Measurements from ENCODE around the gene CPNE9.

Gene CPNE9

DNA sequence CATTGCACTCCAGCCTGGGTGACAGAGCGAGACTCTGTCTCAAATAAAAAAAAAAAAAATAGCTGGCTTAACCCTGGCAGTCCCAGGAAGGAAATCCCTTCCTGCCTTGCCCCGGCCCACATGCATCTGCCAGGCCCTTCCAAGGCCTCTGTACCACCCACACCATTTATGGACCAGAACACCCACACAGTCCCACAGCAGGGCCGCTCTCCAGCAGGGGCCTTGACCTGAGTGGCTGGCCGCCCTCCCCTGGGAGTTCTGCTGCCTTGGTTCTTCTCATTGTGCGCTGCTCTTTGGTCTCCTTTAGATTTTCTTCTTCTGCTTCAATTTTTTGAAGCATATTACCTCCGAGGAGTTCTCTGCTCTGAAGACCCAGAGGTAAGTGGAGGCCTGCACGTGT is 16.1 kb upstream of the CPNE9 start:
- DNase-seq (ENCODE audit: low spot score): no peak

GRCh38 chr3:9688961-9689360 is 14.7 kb upstream of the CPNE9 start:
- DNase-seq (ENCODE audit: low spot score): no peak

- DNase-seq (ENCODE audit: low spot score): no peak
Measured at GRCh38 chr3:9689757-9690156, 13.9 kb upstream of the CPNE9 start.

GRCh38 chr3:9690451-9691450 is 12.9 kb upstream of the CPNE9 start:
- DNase-seq (ENCODE audit: low spot score): no peak

DNA sequence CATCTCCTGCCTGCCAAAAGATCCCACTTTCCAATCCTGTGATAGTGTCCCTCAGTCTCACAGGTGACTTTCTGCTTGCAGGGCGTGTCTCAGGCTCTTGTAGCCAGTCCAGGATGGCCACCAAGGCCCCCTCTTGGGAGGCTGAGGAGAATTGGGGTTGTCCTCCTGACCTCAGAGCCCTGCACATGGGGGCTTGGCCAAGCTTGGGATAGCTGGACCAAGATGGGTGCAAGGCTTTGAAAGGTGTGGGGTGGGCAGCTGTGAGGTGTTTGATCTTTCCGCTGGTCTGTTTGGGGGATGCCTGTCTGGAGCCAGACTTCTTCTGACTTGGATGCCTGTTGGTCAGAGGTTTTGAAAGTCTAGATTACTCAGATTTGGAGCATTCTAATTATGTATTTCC is 12.0 kb upstream of the CPNE9 start:
- DNase-seq (ENCODE audit: low spot score): no peak

- no peak for DNase-seq (ENCODE audit: low spot score)
Measured at GRCh38 chr3:9692416-9692815, 11.2 kb upstream of the CPNE9 start.

GRCh38 chr3:9695345-9695744 is 8.3 kb upstream of the CPNE9 start:
- no peak for DNase-seq (ENCODE audit: low spot score)

DNA sequence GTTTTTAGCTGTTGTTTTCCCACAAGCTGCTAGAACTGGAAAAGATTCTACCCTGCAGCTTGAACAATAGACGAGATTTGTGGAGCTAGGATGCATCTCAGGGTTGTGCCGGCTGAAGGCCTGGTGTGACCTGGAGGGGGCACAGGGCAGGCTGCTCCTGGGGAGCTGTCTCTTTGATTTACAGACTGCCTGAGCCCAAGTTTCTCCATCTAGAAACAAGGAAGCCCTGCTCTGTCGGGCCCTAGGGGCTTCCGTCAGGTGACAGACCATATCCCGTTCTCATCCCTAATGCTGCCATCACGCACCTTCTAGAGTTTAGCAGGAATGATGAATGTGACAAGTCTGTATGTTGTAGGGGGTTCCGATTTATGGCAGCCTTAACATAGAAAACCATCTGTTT is 7.9 kb upstream of the CPNE9 start:
- DNase-seq (ENCODE audit: low spot score): no peak

GRCh38 chr3:9696480-9697220 is 7.0 kb upstream of the CPNE9 start:
- no peak for DNase-seq (ENCODE audit: low spot score)

- no peak for DNase-seq (ENCODE audit: low spot score)
Measured at GRCh38 chr3:9697892-9698291, 5.7 kb upstream of the CPNE9 start.

DNA sequence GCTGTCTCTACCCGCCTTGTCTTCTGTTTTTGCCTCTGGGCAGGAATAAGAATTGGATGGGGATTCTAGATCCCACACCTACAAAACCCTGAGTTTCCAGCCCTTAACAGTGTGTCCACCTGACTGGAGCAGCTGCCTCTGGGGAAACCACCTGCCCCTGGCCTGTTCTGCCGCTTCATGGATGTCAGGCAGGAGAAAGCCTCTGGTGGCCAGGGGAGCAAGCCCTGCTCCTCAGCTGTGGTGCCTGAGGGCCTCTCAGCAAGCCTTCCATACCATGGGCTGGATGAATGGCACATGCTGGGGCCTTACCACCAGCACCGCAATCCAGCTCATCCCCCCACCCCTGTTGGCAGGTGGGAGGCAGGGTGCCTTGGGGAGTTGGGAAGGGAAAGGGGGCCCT is 5.3 kb upstream of the CPNE9 start:
- no peak for DNase-seq (ENCODE audit: low spot score)

DNA sequence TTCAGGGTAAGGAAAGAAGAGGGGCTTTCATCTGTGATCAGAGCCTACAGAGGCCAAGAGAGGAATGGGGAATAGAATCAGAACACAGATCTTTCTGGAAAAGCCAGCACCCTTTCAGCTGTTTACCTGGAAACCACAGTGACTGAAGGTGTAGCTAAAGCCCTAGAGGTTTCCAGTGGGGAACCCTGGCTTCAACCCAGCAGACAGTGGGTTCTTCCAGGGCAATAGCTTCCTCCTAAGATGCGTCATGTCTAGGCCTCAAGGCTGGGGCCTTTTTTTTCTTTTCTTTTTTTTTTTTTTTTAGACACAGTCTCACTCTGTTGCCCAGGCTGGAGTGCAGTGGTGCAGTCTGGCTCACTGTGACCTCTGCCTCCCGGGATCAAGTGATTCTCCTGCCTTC is 3.1 kb upstream of the CPNE9 start:
- no peak for DNase-seq (ENCODE audit: low spot score)

GRCh38 chr3:9701006-9701405 is 2.6 kb upstream of the CPNE9 start:
- DNase-seq (ENCODE audit: low spot score): no peak

GRCh38 chr3:9701711-9702110 is 1.9 kb upstream of the CPNE9 start:
- DNase-seq (ENCODE audit: low spot score): no peak

DNA sequence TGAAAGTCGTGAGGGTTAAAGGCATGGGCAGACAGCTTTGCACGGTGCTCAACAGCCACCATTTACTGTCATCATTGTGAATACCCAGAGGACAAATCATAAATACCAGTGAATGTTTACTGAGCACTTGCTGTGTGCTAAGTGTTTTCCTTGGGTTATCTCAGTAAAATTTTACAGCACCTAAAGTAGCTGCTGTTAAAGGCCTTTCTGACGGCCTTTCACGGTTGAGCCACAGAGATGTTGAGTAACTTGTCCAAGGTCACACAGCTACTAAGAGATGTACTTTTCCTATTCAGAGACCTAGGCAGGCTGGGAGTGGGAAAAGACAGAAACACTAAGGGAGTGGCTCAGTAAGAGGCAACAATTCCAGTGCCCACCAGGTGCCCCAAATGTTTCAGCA is 393 bp upstream of the CPNE9 start:
- DNase-seq (ENCODE audit: low spot score): no peak

DNA sequence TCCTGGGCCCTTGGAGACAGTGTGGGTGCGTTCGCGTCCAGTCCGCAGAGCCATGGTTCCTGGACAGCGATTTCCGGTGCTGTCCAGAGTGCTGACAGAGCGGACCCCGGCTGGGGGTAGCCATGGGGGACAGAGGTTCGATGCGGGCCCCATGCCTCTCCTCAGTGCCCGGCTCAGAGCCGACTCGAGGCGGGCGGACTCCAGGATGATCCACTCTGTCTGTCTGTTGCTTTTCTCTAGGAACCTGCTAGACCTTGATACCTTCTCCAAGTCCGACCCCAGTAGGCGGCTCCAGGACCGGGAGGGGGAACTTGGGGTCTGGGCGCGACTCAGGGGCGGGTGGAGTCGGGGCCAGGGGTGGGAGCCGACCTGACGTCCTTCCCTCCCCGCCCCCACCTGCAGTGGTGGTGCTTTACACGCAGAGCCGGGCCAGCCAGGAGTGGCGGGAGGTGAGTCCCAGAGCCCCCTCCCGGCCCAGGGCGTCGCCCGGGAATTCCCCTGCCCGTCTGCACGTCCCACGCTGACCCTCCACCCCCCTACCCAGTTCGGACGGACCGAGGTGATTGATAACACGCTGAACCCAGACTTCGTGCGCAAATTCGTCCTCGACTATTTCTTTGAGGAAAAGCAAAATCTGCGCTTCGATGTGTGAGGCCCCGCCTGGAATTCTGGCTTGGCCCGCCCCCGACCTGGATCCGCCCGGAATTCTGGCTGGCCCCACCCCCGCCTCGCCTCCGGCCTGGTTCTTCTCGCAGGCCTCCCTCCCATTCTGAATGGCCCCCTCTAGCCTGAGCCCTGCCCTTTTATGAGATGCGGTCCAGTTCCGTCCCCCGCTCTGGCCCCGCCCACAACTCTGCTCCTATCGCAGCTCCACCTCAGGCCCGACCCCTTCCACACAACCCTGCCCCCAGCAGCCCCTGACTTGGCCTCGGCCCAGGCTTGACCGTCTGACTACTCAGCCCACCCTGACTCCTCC is 1.0 kb downstream of the CPNE9 start:
- no peak for DNase-seq (ENCODE audit: low spot score)

DNA sequence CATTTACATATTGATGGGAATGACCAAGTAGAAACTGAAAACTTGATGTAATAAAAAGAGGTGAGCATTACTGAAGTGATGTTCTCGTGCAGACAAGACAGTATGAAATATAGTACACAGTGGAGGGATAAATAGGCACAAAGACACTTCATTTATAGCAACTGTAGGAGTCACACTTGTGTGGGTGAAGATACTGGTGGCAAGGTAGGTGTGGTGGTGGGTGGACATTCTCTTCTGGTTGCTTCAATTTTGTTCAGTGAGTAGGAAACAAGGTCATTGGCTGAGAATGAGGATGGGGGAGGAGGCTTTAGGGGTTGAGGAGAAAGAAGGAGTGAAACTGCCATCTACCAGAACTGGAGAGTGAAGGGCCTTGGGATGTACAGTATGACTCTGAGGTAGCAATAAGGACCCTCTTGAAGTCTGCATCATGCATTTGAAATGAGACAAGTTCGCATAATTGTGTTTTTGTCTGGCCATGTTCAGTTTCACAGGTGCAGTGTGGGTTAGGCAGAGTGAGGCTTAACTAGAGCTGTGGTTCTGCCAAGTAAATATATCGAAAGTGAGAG is 6.6 kb downstream of the CPNE9 start:
- DNase-seq (ENCODE audit: low spot score): no peak

DNA sequence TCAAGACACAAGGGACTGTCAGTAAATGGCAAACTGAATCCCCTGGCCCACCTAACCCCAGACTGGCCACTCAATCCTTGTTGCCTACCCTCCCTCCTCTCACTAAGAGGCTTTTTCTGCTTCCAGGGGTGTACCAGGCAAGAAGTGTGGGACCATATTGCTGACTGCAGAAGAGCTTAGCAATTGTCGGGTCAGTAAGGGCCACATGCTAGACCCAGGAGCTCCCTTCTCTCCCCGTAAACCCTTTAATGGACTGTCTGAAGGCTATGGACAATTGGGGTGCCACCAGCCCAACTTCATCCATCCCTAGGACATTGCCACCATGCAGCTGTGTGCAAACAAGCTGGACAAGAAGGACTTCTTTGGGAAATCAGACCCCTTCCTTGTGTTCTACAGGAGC is 8.8 kb downstream of the CPNE9 start:
- no peak for DNase-seq (ENCODE audit: low spot score)

DNA sequence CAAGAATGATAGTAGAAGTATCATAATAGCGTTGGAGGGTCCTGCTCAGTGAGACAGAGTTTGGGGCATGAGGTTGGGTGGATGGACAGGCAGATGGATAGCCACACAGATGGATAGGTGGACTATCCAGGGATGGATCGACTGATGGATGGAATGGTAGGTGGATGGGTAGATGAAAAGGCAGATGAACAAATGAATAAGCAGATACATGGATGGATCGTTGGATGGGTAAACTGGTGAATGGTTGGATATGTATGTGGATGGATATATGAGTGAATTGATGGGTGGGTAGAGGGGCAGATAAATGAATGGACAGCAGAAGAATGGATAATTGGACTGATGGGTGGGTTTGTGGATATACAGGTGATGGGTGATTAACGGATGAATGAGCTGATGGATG is 9.5 kb downstream of the CPNE9 start:
- DNase-seq (ENCODE audit: low spot score): no peak

- no peak for DNase-seq (ENCODE audit: low spot score)
Measured at GRCh38 chr3:9715136-9715535, 11.5 kb downstream of the CPNE9 start.

- peak; percentile 82 for DNase-seq (ENCODE audit: low spot score)
Measured at GRCh38 chr3:9715764-9716437, 12.3 kb downstream of the CPNE9 start.
